ENCODE measurements around the gene TMEM141.

- TF ChIP-seq POLR2A (IDR thresholded peaks at IDR 0.05) (peak; percentile 66 to 69), CTCF (IDR thresholded peaks at IDR 0.05) (no peak)
Measured at GRCh38 chr9:136807281-136808074, 16.3 kb downstream of the TMEM141 start, which contains the start of gene RABL6.

All from suprapubic skin (tissue), 3 donors.